HCEC 1CT (cell line): ENCODE data around the gene CDH24.

ENCODE experiments used
- DNase-seq: peaks from one replicate; pipeline ENCODE4 v3.0.0-alpha.2; 2017

The CDH24 gene, protein sequence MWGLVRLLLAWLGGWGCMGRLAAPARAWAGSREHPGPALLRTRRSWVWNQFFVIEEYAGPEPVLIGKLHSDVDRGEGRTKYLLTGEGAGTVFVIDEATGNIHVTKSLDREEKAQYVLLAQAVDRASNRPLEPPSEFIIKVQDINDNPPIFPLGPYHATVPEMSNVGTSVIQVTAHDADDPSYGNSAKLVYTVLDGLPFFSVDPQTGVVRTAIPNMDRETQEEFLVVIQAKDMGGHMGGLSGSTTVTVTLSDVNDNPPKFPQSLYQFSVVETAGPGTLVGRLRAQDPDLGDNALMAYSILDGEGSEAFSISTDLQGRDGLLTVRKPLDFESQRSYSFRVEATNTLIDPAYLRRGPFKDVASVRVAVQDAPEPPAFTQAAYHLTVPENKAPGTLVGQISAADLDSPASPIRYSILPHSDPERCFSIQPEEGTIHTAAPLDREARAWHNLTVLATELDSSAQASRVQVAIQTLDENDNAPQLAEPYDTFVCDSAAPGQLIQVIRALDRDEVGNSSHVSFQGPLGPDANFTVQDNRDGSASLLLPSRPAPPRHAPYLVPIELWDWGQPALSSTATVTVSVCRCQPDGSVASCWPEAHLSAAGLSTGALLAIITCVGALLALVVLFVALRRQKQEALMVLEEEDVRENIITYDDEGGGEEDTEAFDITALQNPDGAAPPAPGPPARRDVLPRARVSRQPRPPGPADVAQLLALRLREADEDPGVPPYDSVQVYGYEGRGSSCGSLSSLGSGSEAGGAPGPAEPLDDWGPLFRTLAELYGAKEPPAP

DNA sequence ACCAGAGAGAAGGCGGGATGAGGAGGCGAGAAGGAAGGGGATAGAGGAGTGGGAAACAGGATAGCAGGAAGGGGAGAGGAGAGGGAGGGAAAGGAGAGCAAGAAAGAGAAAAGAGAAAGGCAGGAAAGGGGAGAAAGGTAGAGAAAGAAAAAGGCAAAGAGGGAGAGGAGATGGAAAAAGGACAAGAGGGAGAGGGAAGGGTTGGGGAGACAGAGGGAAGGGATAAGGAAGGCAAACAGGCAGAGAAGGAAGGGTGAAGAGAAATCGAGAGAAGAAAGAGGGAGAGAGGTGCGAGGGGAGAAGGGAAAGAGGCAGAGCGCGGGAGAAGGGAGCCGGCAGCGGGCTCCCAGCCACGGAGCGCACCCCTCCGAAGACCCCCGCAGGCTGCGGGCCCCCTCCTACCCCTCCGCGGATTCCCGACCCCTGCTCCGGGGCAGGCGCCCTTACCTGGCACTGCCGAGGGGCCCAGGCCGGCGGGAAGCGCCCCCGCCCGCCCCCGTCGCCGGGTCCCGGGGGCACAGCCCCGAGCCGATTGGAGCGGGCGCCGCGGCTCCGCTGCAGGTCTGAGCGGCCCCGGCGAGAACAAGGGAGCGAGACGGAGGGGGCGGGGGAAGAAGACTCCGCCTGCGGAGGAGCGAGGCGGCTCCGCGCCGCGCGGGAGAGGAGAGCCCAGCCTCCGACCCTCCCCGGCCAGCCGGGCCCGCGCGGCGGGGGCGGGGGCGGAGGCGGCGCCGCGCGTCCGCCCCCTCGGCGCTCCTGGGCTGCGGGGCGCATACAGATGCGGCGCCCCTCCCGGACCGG is at the start of gene CDH24:
TSS of gene CDH24 (minus strand) at position 565 of the 801 bp plus-strand sequence. CDS start 1,787 bp downstream, outside the sequence.
- peak; percentile 65 for DNase-seq

DNA sequence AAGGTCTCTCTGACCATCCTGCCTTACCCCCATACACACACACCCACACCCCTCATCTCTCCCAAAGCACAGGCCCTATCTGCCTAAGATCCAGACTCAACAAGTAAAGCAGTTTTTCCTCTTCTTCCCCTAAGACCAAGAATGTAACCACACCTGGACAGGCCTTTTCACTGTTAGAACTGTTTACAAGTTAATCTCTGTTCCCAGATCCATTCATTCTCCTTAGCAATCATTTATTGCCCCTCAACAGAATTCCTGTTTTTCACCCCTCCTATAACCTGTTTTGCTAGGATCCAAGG is 49.4 kb upstream of the CDH24 start:
- no peak for DNase-seq

DNA sequence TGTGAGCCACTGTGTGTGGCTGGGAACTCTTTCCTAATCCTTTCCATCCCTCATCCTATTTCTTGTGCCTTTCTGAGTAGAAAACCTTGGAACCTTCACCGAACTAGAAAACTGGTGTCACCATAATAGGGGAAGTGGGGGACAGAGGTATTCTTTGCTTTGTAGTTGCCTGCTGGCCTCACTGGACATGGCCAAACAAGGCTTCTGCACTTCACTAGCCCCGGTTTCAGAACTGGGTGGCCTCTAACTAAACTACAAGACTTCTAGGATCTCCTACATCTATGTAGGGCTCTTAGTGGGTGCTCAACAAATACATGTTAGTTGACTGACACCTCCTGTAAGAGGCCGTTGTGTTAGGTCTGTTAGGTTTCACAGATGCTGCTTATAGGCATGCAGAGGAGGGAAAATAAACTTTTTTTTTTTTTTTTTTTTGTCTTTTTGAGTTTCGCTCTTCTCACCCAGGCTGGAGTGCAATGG is 48.1 kb upstream of the CDH24 start:
- no peak for DNase-seq

DNA sequence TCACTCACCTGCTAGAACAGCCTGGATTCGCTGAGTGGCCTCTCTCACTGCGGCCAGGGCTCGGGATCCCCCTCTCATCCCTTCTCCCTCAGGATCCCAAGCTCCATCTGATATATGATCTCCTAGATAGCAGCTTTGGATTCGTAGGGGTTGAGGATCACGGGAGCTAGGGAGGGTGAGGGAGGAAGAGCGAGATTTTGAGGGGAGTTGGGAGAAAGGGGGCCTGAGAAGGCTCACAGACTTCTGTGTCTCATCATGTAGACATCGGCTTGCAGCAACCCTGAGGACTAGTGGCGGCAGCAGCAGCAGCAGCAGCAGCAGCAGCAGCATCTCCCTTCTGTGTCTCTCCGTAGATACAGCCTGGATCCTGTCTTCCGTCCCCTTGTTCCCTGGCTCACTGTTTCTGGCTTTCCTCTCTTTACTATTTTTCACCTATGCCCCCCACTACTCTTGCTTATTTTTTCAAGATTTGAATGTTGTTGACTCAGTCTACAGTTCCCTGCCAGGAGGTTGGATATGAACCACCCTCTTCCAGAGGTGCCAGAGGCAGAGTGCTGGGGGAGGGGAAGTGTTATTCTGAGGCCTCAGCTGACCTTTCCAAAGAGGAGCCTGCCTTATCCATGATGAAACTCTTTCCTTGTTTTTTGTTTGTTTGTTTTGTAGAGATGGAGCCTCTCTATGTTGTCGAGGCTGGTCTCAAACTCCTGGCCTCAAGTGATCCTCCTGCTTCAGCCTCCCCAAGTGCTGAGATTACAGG is 47.4 kb upstream of the CDH24 start, which contains the start of gene CIROP:
TSS of gene CIROP (minus strand) at position 399 of the 757 bp plus-strand sequence. CDS start at position 330, 69 bp downstream.
- DNase-seq = no peak

DNA sequence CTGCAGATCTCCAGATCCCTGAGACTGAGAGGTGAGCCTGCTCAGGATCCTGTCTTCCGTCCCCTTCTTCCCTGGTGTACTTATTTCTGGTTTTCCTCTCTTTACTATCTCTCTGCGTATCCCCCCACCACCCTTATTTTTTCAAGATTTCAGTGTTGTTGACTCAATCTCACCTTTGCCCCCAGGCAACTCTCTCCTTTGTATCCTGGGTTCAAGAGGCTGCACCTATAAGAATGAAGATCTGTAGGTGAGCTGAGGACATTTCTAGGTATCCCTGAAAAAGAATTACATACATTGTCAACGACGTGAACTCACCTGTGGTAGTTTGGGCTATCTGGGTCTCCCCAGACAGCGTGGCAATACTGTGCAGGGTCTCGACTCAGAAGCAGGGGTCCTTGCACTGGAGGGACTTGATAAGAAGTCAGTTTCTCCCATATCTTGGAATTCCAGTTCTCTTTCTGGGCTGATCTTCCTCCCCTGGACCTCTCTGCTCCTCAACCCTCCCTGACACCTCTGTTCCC is 46.8 kb upstream of the CDH24 start:
- no peak for DNase-seq

DNA sequence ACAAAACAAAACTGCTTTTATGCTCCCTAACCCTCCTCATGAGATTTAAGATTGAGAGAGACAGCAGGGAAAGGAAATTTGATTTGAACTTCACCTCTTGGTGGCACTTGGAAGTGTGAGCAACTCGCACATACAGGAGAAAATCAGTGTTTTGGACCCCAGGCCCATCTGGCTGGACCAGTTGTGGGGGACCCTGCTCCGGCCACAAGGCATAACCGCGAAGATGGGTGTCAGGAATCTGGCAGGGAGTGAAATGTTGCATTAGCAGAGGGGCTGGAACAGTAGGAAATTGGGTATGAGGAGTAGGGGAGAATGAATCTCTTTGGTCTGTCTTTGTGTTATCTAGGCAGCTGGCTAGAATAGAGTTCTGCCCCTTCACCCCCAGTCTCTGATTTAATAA is 46.3 kb upstream of the CDH24 start:
- DNase-seq = no peak

DNA sequence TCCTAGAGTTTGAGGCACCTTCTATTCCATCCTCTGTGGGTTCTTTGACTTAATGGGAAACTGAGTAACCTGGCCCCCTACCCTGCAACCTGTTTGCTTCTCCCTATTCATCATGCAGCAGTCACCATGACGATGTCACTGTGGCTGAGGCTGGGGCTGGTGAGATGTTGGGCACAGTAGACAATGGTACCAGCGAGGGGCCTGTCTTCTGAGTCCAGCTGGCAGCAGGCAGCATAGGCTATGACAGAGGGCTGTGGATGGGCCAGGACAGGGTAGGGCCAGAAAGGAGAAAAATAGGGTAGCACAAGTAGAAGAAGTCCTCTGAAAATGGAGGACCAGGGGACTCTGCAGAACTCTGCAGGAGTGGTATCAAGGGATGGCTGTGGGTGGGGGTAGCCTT is 45.5 kb upstream of the CDH24 start:
- no peak for DNase-seq

DNA sequence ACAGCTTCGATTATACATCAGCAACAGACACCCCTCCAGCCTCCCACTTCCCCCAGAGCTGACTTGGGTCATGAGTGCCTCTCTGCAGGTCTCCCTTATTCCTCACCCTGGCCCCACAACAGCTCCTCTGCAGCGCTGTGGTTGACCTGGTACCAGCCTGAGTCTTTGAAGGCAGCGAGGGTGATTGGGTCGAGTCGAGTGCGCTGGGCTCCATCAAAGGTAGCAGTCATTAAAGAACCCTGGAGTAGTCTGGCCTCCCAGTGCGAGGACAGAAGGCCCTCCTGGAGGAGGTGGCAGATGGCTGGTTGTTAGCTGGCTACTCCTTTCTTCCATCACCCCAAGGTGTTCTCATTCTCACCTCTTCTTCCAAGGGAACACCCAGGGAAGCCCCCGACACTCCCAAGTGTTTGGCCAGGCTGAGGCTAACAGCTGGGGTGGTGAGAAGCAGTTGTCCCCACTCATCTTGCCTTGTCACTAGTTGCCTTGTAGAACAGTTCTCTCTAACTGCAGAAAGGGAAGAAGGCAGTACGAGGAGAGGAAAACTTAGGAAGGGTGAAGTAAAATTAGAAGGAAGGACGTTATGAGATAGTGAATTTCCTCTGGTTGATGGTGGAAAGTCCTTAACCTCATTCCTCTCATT is 44.8 kb upstream of the CDH24 start:
- no peak for DNase-seq

DNA sequence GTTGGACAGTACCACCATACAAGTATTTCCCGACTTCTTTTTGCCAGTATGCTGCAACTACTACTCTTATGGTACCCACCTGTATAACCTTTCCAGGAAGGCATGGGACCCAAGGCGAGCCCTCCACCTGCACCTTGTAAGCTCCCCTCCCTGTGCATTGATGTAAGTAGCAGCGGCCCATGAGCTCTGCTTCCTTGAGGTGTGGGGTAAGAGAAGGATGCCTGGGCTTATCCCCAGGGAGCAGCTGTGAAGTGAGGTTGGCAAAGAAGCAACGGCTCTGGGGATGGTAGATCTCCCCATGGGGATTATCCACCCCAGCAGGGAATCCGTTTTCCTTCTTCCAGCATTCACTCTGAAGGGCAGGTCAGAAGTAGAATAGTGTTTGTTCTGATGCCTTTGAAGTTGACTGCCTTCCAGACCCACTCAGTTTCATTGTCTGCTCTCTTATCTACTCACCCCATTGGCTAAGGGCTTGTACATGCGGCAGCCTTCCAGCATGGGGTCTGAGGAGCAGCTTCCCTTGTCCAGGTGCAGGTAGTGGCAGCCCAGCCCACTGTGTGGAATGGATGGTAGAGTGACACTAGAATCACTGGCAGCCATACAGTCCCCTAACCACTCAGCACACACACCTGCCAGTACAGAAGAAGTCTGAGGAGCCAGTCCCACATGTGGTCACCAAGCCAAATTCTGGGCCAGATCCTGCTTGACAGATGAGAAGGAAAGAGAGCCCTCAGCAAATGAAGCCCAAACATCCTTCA is 44.1 kb upstream of the CDH24 start:
- DNase-seq = no peak

DNA sequence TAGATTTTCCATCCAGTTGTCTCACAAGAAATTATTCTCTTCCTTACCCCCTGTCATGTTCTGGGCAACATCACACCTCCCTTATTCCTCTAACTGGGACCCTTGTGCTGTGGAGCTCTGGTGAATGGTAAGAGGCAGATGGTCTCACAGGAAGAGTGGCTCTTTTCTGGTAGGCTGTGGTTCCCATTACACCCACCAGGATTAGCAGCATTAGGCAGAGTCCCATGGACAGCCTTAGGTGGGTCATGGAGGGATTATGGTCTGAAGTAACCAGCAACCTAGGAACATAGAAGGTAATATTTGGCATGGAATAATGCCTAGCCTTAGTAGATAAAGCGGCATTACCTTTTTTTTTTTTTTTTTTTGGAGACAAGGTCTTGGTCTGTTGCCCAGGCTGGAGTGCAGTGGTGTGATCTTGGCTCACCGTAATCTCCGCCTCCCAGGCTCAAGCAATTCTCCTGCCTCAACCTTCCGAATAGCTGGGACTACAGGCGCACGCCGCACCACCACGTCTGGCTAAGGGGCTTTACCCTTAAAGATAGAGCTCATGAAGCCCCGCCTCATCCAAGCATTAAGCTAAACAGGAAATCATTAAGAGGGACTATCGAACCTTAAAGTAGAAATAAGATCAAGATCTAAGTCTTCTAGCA is 42.0 kb upstream of the CDH24 start:
- no peak for DNase-seq

DNA sequence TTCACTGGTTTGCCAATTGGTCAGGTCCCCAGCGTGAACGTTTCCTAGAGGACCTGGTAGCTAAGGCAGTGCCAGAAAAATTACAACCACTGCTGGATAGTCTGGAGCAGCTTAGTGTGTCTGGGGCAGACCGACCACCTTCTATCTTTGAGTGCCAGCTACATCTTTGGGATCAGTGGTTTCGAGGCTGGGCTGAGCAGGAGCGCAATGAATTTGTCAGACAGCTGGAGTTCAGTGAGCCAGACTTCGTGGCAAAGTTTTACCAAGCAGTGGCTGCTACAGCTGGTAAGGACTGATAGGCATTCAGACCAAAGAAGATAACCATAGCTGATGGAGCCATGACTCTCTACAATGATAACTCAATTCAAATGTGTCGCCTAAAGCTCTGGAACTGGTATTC is 40.5 kb upstream of the CDH24 start:
- no peak for DNase-seq

DNA sequence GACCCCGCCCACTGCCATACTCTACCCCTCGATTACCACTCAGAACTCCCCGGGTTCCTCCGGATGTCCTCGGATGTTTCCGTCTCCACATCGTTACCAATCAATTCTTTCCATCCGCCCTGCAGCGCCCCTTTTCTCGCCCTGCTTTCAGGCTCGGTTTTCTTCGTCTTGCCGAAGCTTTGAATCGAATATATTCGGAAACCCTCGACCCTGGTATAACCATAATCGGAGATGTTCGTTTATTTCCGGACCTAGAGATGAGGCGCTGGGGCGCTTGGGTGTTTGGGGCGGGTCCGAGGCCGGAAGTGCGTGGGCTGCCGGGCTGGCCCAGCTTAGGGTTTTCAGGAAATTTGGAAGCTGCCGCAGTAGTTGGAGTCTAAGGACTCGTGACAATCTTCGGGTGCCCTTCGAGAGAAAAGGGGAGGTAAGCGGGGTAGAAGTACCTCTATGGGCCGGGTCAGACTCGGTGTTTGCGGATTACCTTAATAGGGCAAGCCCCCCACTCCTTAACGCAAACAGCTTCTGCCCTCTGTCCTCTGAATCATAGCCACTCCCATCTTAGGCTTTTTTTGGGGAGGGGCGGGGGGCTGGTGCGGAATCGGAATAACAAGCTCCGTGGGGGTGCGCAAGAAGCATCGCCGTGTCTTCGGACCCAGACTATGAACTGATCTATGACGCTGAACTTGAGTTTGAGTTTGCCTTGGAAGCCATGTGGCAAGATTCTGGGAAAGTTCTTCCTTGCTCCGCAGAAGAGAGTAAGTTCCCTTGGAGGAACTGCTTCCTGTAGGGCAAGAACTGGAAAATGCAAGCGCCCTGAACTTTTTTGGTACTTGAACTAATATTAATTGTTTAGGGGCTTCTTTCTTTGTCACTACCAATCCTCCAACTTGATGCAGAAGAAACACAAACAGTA is 38.1 kb upstream of the CDH24 start, which contains the start of gene C14orf119:
TSS of gene C14orf119 (plus strand) at position 310 of the 913 bp plus-strand sequence. CDS start 2,154 bp downstream, outside the sequence.
- peak; percentile 98 for DNase-seq

DNA sequence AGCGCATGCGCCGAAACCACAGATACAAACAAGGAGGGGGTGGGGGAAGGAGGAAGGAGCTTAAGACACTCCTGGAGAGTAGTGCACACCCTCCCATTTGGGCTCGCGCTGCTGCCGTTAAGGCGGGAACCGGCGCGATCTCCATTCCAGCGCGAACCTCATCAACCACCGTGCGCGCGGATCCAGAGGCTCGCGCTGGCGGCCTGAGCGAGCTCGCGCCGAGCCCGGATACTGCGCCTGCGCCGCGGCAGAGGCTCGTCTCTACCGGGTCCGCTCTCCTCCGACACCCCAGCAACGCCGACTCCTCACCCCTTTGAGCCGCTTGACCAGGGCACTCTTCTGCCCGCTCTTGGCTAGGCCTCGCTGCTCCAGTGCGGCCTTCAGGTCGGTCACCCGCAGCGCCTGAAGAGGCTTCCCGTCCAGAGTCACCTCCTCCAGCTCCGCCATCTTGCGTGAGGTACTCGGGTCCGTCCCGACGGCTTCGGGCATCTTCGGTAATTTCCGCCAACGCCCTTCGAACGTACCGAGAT is 37.4 kb upstream of the CDH24 start, which contains the start of gene ACIN1:
TSS of gene ACIN1 (minus strand) at position 471 of the 530 bp plus-strand sequence. CDS start at position 447, 24 bp downstream.
- peak; percentile 82 for DNase-seq

DNA sequence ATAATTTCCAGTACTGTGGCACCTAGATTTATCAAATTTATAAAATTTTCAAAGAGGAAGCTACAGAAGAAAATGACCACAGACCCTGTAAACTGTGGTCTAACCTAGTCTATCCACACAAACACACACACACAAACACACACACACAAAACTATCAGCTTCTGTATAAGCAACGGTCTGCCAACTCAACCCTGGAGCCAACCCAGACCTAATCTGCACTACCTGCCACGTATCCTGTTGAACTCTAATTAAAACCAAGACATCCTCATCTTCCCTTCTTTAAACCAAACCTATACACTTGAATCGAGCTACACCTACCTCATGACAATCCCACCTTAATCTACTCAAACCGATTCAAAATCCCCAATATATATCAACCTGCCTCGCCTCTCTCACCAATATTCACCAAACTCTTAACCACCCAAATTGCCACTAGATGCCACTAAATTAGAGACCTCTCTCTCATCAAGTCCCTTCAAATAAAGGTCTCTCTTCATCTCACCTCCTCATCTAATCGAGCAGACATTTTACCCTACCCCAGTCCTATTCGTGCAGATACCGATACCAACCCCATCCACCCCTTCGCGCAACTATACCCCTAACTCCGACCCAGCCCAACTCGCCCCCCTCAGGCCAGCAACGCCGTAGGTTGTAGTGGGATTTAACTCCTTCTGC is 36.8 kb upstream of the CDH24 start:
- DNase-seq = no peak

DNA sequence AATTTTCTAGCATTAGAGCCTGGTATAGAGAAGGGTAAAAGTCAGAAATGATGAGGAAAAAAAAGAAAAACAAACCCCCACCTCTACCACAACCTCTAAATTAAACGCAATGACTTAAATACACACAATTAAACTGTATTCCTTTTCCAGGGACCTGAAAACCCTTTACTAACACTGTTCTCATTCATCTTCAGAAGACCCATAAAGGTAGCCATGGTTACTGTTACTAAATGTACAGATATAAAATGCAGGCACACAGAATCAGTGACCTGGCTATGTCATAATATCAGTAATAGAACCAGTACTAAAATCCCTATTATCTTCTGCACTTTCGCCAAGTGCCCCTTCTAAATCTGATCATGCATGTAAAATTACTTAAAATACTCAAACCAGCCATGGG is 36.2 kb upstream of the CDH24 start:
- no peak for DNase-seq

DNA sequence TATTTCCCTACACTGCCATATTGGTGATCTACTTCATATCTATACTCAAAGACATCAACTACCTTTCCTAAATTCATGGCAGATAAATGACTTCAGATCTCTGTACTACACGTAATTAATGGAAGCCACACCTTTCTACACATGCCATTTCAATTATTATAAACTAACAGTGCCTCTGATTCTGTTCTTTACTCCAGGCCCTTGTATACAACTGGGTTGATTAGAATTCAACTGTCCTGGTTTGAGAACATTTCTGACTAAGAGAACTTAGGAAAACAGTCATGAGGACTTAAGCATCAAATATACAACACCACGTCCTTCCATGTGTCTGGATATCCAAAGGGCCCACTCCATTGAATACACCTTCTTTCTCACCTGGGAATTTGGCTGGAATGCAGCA is 35.8 kb upstream of the CDH24 start:
- DNase-seq = no peak

DNA sequence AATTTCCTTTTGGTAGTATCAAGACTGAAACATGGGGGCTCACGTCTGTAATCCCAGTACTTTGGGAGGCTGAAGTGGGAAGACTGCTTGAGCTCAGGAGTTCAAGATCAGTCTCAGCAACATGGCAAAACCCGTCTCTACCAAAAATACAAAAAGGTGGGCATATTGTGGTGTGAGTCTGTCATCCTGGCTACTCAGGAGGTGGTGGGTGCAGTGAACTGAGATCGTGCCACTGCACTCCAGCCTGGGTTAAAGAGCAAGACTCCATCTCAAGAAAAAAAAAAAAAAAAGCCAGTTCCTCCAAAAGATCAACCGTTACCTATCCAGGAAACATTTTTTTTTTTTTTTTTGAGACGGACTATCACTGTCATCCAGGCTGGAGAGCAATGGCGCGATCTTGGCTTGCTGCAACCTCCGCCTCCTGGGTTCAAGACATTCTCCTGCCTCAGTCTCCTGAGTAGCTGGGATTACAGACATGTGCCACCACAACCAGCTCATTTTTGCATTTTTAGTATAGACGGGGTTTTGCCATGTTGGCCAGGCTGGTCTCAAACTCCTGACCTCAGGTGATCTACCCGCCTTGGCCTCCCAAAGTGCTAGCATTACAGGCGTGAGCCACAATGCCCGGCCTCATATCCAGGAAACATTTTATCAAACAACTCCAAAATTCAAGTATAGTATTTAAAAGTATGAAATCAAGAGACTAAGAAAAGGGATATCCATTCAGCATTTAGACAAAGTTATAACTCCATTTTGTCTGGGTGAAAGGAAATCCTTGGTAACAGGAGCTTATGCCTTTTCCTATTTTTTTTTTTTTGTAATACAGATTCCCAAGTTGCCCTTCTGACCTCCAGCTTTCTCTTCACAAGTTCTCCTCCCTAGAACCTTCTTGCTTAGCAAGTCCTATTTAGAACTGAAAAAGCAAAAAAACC is 34.2 kb upstream of the CDH24 start:
- DNase-seq = no peak
